GM19452 (cell line): ENCODE measurements around the gene SNUPN.

Experiments
- ATAC-seq: cut with Tn5 transposase; IDR thresholded peaks from one replicate; pipeline ENCODE4 v1.9.1; 2021; ENCODE audit not compliant: unreplicated experiment

The SNUPN gene

GRCh38 chr15:75625542-75626347 lies at the start of gene SNUPN:
SNUPN (minus strand) TSS chr15:75625725; CDS start chr15:75621051, 4,674 bp downstream.
- peak; percentile 81 for ATAC-seq

- no peak for ATAC-seq
These were observed 48.8 kb upstream of the SNUPN start for GRCh38 chr15:75674366-75674765.

- ATAC-seq: no peak
These were observed 48.1 kb upstream of the SNUPN start for GRCh38 chr15:75673426-75674235.

GRCh38 chr15:75672646-75673425 lies 47.3 kb upstream of the SNUPN start:
- ATAC-seq: no peak

- ATAC-seq: no peak
These were observed 46.4 kb upstream of the SNUPN start for GRCh38 chr15:75671730-75672602.

GRCh38 chr15:75669879-75670212 lies 44.3 kb upstream of the SNUPN start:
- ATAC-seq: no peak

- ATAC-seq: no peak
These were observed 43.8 kb upstream of the SNUPN start for GRCh38 chr15:75669191-75669878.

GRCh38 chr15:75666823-75667501 lies 41.4 kb upstream of the SNUPN start:
- no peak for ATAC-seq

GRCh38 chr15:75663931-75664421 lies 38.5 kb upstream of the SNUPN start:
- no peak for ATAC-seq

GRCh38 chr15:75662823-75663519 lies 37.4 kb upstream of the SNUPN start:
- ATAC-seq: no peak

GRCh38 chr15:75661756-75662140 lies 36.2 kb upstream of the SNUPN start:
- ATAC-seq: no peak

GRCh38 chr15:75661100-75661755 lies 35.7 kb upstream of the SNUPN start:
- ATAC-seq: no peak

- no peak for ATAC-seq
These were observed 34.6 kb upstream of the SNUPN start for GRCh38 chr15:75659928-75660645.

- ATAC-seq: no peak
These were observed 33.7 kb upstream of the SNUPN start for GRCh38 chr15:75659141-75659771.

GRCh38 chr15:75656813-75657212 lies 31.3 kb upstream of the SNUPN start:
- ATAC-seq: no peak

GRCh38 chr15:75656331-75656730 lies 30.8 kb upstream of the SNUPN start:
- ATAC-seq: no peak

GRCh38 chr15:75655931-75656330 lies 30.4 kb upstream of the SNUPN start:
- ATAC-seq: no peak
